Kidney (tissue), 14 donors: ENCODE data around the gene INVS. TPM values are rescaled to one million over a fixed set of nuclear protein-coding genes. Genes with fewer than 3 reads are reported as not detected.

ENCODE experiments used
- DNase-seq, 5 donors: peaks; one replicate each; pipeline ENCODE4 v3.0.0-alpha.2; 2013 to 2020
- FAIRE-seq: peaks from 2 replicates; lab custom pipeline; 2012; peaks lifted over from hg19 to GRCh38; lab: Jason Lieb, UNC
- H3K27ac ChIP-seq, 2 donors: one replicate each; pipeline ENCODE4 v1.7.0; 2013; ENCODE audit warnings: low read depth in 2 of 2, low read length in 2 of 2, inconsistent platforms in 1 of 2
- H3K27me3 ChIP-seq: one replicate; pipeline ENCODE4 v1.7.1; 2013; ENCODE audit warnings: low read length, inconsistent platforms; ENCODE audit not compliant: control insufficient read depth, insufficient read depth
- H3K36me3 ChIP-seq, 3 donors: one replicate each; pipeline versions ENCODE4 v1.7.0 to v1.7.1; 2013; ENCODE audit warnings: low read length in 3 of 3, control low read depth in 1 of 3, inconsistent platforms in 1 of 3; ENCODE audit not compliant: insufficient read depth in 3 of 3, control insufficient read depth in 2 of 3
- H3K4me1 ChIP-seq, 3 donors: one replicate each; pipeline versions ENCODE4 v1.7.0 to v1.7.1; 2013; ENCODE audit warnings: low read length in 3 of 3, inconsistent platforms in 1 of 3, low read depth in 1 of 3; ENCODE audit not compliant: control insufficient read depth in 2 of 3, insufficient read depth in 2 of 3
- H3K4me3 ChIP-seq, 3 donors: one replicate each; pipeline versions ENCODE4 v1.7.0 to v1.8.1; 2013; ENCODE audit warnings: low read length in 3 of 3, control low read depth in 1 of 3, inconsistent platforms in 1 of 3
- H3K9ac ChIP-seq, 3 donors: one replicate each; pipeline versions ENCODE4 v1.7.0 to v1.7.1; 2013; ENCODE audit warnings: low read length in 3 of 3, control low read depth in 1 of 3, inconsistent platforms in 1 of 3
- H3K9me3 ChIP-seq, 3 donors: one replicate each; pipeline versions ENCODE4 v1.7.0 to v1.7.1; 2013; ENCODE audit warnings: low read length in 3 of 3, control low read depth in 1 of 3, inconsistent platforms in 1 of 3; ENCODE audit not compliant: control insufficient read depth in 2 of 3, insufficient read depth in 1 of 3
- intact Hi-C: fragments of 100-400 bp; cut with DNase I; formaldehyde crosslinking; loops from one replicate; pipeline ENCODE4 v1.11.1; 2022
- polyA plus RNA-seq: library from polyadenylated mRNA; stranded (reverse); fragments of 350-450 nt; fragmentation: Illumina TruSeq; extraction: RNeasy Lipid Tissue Mini Kit (QIAGEN cat#74804); gene quantifications from one replicate; pipeline ENCODE4 v1.2.3, GENCODE V29; 2014; ENCODE audit warnings: low read depth, low replicate concordance; ENCODE audit not compliant: insufficient read depth
- total RNA-seq: library from RNA; stranded (reverse); fragmentation: NEBNext Ultra II Directional; extraction: Animal tissue kit (Norgen Biotek cat#: 25700); gene quantifications from one replicate; pipeline ENCODE4 v1.2.1, GENCODE V29; 2021
- TF ChIP-seq, protein P1 (sequence below): IDR thresholded peaks from 3 replicates; pipeline ENCODE4 v1.5.1; 2012; ENCODE audit warnings: mild to moderate bottlenecking, moderate library complexity, borderline replicate concordance; ENCODE audit not compliant: insufficient read depth; ENCODE audit errors: extremely low read depth
- donor health status: control.
- donor health status: control.
- donor health status: control.
- donor health status: control.
- donor health status: control.
- donor health status: DM: yes; HTN: yes; CAD: no.
- donor health status: Normal renal cell carcinoma (clear cell type).

The INVS gene
- total and polyA plus RNA-seq, 2 donors from 2014 or later: 7.1 to 19.7 TPM

DNA sequence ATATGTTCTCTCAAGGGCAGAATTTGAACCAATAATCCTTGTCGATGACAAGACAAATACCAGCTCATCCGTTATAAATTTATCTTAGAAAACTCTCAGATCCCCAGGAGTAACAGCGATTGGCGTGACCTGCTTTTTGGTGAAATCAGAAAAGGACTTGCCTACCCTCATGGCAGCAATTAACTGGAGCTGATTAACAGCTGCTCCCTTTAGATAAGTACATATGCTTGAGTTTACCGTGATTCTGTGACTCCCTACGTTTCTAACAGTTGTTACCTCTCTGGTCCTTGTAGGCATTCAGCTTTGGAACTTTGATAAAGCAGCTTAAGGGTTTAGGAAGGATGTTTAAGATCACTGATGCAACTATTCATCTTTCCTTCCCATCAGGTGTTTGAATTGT, 2.6 kb downstream of the INVS start:
- H3K27me3 ChIP-seq: no peaks in the 10 kb centered on the region
- H3K4me3 ChIP-seq: no peak overlapping the region
- no peak overlapping the region for H3K27ac ChIP-seq
- TF ChIP-seq, protein P1, sequence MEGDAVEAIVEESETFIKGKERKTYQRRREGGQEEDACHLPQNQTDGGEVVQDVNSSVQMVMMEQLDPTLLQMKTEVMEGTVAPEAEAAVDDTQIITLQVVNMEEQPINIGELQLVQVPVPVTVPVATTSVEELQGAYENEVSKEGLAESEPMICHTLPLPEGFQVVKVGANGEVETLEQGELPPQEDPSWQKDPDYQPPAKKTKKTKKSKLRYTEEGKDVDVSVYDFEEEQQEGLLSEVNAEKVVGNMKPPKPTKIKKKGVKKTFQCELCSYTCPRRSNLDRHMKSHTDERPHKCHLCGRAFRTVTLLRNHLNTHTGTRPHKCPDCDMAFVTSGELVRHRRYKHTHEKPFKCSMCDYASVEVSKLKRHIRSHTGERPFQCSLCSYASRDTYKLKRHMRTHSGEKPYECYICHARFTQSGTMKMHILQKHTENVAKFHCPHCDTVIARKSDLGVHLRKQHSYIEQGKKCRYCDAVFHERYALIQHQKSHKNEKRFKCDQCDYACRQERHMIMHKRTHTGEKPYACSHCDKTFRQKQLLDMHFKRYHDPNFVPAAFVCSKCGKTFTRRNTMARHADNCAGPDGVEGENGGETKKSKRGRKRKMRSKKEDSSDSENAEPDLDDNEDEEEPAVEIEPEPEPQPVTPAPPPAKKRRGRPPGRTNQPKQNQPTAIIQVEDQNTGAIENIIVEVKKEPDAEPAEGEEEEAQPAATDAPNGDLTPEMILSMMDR: no peak
- intact Hi-C loops: no loop called here
- FAIRE-seq: no peak
- H3K9ac ChIP-seq: no peak overlapping the region
- H3K9me3 ChIP-seq: no peaks in the 10 kb centered on the region
- DNase-seq: no peak
- H3K4me1 ChIP-seq: peaks cover 5 to 11% (median 6%) of the 10 kb centered on the region in 3 donors
- peaks cover 5 to 14% (median 11%) of the 10 kb centered on the region in 3 donors for H3K36me3 ChIP-seq

DNA sequence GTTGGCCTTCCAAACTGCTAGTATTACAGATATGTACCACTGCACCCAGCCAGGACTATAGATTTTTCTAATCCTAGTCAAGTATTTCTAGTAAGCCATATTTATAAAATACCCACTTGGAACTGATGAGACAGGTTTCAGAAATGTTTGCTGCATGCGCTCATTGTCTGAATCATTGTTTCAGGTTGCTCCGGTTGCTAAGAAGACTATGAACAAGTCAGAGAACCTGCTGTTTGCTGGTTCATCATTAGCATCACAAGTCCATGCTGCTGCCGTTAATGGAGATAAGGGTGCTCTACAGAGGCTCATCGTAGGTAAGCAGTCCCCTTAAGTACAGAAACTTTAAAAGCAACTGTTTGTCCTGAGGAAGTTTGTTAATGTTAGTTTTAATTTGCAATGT, 5.3 kb downstream of the INVS start:
- no peak overlapping the region for H3K4me3 ChIP-seq
- H3K27ac ChIP-seq: no peak overlapping the region
- no peak for DNase-seq
- H3K9me3 ChIP-seq: no peaks in the 10 kb centered on the region
- no peak for FAIRE-seq
- peaks cover 7 to 19% (median 11%) of the 10 kb centered on the region in 3 donors for H3K36me3 ChIP-seq
- intact Hi-C loops: no loop called here
- TF ChIP-seq, protein P1: no peak
- H3K4me1 ChIP-seq: peaks cover 0 to 5% (median 0%) of the 10 kb centered on the region in 3 donors
- H3K27me3 ChIP-seq: no peaks in the 10 kb centered on the region
- H3K9ac ChIP-seq: no peak overlapping the region

DNA sequence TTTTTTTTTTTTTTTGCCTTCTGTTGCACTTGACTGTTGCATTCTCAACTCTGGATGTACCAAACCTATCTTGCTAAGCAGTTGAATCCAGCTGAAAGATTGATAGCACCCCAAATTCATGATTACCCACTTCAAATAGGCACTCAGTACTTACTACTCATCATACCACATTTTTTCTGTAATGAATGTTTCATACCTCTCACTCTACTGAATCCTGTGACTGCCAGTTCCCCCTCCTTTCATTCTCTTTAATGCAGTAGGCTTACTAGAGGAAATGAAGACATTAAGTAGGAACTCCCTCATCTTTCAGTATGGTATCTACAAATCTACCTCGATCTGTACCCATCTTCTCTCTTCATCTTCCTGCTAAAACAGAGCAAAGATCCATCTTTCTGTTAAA, 6.8 kb downstream of the INVS start:
- H3K9ac ChIP-seq: no peak overlapping the region
- intact Hi-C loops: no loop called here
- H3K27ac ChIP-seq: no peak overlapping the region
- H3K9me3 ChIP-seq: no peaks in the 10 kb centered on the region
- H3K36me3 ChIP-seq: peaks cover 7 to 19% (median 11%) of the 10 kb centered on the region in 3 donors
- DNase-seq: no peak
- peaks cover 0 to 1% (median 0%) of the 10 kb centered on the region in 3 donors for H3K4me1 ChIP-seq
- H3K4me3 ChIP-seq: no peak overlapping the region
- no peaks in the 10 kb centered on the region for H3K27me3 ChIP-seq
- TF ChIP-seq, protein P1: no peak
- FAIRE-seq: no peak

DNA sequence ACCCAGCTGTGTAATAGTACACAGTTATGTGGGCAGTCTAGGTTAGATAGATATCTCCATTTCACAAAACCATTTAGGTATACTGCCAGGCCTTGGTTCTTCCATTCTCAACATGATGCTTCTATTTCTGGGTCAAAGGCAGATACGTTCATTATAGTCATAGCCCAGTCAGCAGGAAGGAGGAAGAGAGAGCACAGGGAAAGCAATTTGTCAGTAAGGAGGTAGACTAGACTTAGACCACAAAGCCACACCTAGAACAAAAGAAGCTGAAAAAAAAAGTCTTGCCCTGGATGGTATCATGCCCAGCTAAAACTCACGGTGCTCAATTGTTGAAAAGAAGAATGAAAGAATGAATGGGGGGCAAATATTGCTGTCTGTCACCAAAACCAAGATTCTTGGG, 7.6 kb downstream of the INVS start:
- H3K27me3 ChIP-seq: no peaks in the 10 kb centered on the region
- H3K9ac ChIP-seq: no peak overlapping the region
- H3K9me3 ChIP-seq: no peaks in the 10 kb centered on the region
- H3K27ac ChIP-seq: no peak overlapping the region
- peaks cover 7 to 19% (median 11%) of the 10 kb centered on the region in 3 donors for H3K36me3 ChIP-seq
- DNase-seq (no peak), FAIRE-seq (no peak)
- peaks cover 0 to 6% (median 4%) of the 10 kb centered on the region in 3 donors for H3K4me1 ChIP-seq
- intact Hi-C loops: no loop called here
- H3K4me3 ChIP-seq: no peak overlapping the region
- TF ChIP-seq, protein P1: no peak
